ENCODE measurements around the gene LMTK2.

DNA sequence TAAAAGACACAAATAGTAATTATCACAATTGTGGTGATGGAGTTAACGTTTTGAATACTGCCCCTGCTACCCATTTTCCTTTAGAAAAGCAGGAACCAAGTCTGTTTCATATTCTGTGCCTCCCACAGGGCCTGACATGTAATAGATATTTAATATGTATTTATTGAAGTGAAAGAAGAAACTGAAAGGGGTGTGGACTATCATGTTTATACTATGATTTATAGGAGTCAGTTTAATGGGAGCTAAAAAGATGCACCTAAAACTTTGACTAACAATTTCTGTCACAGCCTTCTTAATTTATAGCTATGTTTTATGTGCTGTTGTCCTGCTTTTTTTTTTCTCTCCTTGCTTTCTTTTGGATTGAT is 80.5 kb downstream of the LMTK2 start:
- TF ChIP-seq CTCF (IDR thresholded peaks at IDR 0.05; ENCODE audit: insufficient read depth, low read length, poor library complexity, severe bottlenecking) = no peak
- no peak for TF ChIP-seq EZH2phosphoT487 (conservative IDR thresholded peaks at IDR 0.05; ENCODE audit: low read length)

Data from SU-DHL-6 (cell line).